ENCODE measurements around the gene LZTS3. TPM values are rescaled to one million over a fixed set of nuclear protein-coding genes. Genes with fewer than 3 reads are reported as not detected.

Gene LZTS3
- total and polyA plus RNA-seq, 2 of the 13 experiments (the other 11 are each of a cell fraction or from before 2014, with no cell fraction given), result 10.1 to 31.3 TPM

DNA sequence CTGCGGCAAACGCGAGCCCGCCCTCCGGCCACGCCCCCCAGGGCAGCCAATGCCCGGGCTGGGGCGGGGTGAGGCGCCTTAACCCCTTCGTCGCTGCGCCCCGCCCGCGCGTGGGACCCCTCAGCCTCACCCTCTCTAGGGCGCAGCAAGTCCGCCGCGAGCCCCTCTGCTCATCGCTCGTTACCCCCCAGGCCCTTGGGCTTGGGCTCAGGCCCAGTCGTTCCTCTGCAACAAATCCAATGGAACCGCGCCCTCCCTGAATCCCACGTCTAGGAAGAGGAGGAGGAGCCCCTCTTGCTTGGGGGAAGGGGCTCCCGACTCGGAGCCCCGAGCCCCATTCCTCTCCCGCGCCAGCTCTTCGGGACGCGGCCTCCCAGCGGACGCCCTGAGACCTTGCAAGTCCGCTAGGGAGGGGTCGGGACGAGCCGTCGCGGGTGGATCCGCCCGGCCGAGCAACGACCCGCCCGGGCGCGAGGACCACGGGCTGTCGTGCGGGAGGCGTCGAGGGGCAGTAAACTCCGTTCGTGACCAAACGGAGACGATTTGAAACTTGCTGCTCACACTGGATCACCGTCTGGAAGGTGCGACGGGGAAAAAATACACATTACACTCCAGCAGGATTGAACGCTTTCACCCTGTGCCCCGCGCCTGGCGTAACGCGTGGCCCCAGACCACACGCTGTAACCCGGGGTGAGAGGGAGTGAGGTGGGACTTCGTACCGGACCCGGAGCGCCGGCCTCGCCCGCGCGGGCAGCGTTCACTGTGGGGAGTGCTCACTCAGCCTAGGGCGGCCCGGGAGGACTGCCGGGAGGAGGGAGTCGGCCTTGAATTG is 477 bp upstream of the LZTS3 start (continued):
- peak; percentile 56 for TF ChIP-seq PHF5A (CRISPR knock-in tag; IDR thresholded peaks at IDR 0.05; ENCODE audit: low read depth, unreplicated experiment)
- peak; percentile 99 for TF ChIP-seq ZNF891 (CRISPR knock-in tag; IDR thresholded peaks at IDR 0.05)
- TF ChIP-seq NFYB (CRISPR knock-in tag; IDR thresholded peaks at IDR 0.05), result peak; percentile 85
- peak; percentile 77; the same call in 1 of the 2 replicates for TF ChIP-seq NKX3-1 (CRISPR knock-in tag; IDR thresholded peaks at IDR 0.05)
- TF ChIP-seq NR2F6 (IDR thresholded peaks at IDR 0.05), result no peak
- TF ChIP-seq NR2F6 (CRISPR knock-in tag; IDR thresholded peaks at IDR 0.05), result peak; percentile 53
- peak; percentile 44 for TF ChIP-seq ELF1 (CRISPR knock-in tag; IDR thresholded peaks at IDR 0.05)
- peak; percentile 77; the same call in 1 of the 2 replicates for TF ChIP-seq ZNF337 (CRISPR knock-in tag; IDR thresholded peaks at IDR 0.05; ENCODE audit: borderline replicate concordance, low read depth)
- TF ChIP-seq SRSF9 (IDR thresholded peaks at IDR 0.05; ENCODE audit: borderline replicate concordance, insufficient read depth, low read depth, low read length, poor library complexity, severe bottlenecking), result no peak
- TF ChIP-seq, protein P1, sequence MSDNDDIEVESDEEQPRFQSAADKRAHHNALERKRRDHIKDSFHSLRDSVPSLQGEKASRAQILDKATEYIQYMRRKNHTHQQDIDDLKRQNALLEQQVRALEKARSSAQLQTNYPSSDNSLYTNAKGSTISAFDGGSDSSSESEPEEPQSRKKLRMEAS (IDR thresholded peaks at IDR 0.05), result peak; percentile 89
- no peak; the same call in 1 of the 2 replicates for TF ChIP-seq ZNF432 (CRISPR knock-in tag; IDR thresholded peaks at IDR 0.05; ENCODE audit: borderline replicate concordance)
- TF ChIP-seq, protein P2, sequence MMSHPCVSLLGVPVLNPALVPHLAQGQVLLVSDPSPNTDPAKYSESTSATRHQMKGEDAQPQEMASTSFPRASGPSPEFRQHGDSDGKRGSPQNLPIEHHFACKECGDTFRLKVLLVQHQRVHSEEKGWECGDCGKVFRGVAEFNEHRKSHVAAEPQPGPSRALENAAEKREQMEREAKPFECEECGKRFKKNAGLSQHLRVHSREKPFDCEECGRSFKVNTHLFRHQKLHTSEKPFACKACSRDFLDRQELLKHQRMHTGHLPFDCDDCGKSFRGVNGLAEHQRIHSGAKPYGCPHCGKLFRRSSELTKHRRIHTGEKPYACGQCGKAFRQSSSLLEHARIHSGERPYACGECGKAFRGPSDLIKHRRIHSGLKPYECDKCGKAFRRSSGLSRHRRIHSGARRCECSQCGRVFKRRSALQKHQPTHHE (CRISPR knock-in tag; IDR thresholded peaks at IDR 0.05; ENCODE audit: borderline replicate concordance), result no peak; the same call in 1 of the 2 replicates
- peak; percentile 88; the same call in 1 of the 2 replicates for TF ChIP-seq ZFP36L1 (CRISPR knock-in tag; IDR thresholded peaks at IDR 0.05)
- TF ChIP-seq, protein P3, sequence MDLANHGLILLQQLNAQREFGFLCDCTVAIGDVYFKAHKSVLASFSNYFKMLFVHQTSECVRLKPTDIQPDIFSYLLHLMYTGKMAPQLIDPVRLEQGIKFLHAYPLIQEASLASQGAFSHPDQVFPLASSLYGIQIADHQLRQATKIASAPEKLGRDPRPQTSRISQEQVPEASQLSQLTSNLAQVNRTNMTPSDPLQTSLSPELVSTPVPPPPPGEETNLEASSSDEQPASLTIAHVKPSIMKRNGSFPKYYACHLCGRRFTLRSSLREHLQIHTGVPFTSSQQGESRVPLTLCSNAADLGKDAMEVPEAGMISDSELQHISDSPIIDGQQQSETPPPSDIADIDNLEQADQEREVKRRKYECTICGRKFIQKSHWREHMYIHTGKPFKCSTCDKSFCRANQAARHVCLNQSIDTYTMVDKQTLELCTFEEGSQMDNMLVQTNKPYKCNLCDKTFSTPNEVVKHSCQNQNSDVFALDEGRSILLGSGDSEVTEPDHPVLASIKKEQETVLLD (CRISPR knock-in tag; IDR thresholded peaks at IDR 0.05; ENCODE audit: low read depth), result peak; percentile 74
- TF ChIP-seq TCF7 (IDR thresholded peaks at IDR 0.05; ENCODE audit: low read depth), result no peak
- TF ChIP-seq SP1 (IDR thresholded peaks at IDR 0.05), result no peak
- TF ChIP-seq SP1 (CRISPR knock-in tag; IDR thresholded peaks at IDR 0.05), result peak; percentile 95
- TF ChIP-seq, protein P4, sequence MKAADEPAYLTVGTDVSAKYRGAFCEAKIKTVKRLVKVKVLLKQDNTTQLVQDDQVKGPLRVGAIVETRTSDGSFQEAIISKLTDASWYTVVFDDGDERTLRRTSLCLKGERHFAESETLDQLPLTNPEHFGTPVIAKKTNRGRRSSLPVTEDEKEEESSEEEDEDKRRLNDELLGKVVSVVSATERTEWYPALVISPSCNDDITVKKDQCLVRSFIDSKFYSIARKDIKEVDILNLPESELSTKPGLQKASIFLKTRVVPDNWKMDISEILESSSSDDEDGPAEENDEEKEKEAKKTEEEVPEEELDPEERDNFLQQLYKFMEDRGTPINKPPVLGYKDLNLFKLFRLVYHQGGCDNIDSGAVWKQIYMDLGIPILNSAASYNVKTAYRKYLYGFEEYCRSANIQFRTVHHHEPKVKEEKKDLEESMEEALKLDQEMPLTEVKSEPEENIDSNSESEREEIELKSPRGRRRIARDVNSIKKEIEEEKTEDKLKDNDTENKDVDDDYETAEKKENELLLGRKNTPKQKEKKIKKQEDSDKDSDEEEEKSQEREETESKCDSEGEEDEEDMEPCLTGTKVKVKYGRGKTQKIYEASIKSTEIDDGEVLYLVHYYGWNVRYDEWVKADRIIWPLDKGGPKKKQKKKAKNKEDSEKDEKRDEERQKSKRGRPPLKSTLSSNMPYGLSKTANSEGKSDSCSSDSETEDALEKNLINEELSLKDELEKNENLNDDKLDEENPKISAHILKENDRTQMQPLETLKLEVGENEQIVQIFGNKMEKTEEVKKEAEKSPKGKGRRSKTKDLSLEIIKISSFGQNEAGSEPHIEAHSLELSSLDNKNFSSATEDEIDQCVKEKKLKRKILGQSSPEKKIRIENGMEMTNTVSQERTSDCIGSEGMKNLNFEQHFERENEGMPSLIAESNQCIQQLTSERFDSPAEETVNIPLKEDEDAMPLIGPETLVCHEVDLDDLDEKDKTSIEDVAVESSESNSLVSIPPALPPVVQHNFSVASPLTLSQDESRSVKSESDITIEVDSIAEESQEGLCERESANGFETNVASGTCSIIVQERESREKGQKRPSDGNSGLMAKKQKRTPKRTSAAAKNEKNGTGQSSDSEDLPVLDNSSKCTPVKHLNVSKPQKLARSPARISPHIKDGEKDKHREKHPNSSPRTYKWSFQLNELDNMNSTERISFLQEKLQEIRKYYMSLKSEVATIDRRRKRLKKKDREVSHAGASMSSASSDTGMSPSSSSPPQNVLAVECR (CRISPR knock-in tag; IDR thresholded peaks at IDR 0.05; ENCODE audit: borderline replicate concordance), result peak; percentile 82
- TF ChIP-seq, protein P5, sequence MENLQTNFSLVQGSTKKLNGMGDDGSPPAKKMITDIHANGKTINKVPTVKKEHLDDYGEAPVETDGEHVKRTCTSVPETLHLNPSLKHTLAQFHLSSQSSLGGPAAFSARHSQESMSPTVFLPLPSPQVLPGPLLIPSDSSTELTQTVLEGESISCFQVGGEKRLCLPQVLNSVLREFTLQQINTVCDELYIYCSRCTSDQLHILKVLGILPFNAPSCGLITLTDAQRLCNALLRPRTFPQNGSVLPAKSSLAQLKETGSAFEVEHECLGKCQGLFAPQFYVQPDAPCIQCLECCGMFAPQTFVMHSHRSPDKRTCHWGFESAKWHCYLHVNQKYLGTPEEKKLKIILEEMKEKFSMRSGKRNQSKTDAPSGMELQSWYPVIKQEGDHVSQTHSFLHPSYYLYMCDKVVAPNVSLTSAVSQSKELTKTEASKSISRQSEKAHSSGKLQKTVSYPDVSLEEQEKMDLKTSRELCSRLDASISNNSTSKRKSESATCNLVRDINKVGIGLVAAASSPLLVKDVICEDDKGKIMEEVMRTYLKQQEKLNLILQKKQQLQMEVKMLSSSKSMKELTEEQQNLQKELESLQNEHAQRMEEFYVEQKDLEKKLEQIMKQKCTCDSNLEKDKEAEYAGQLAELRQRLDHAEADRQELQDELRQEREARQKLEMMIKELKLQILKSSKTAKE (CRISPR knock-in tag; IDR thresholded peaks at IDR 0.05; ENCODE audit: borderline replicate concordance), result peak; percentile 74; the same call in 1 of the 2 replicates
- no peak for TF ChIP-seq RFX5 (IDR thresholded peaks at IDR 0.05; ENCODE audit: low read depth, low read length)
- TF ChIP-seq ZSCAN29 (CRISPR knock-in tag; conservative IDR thresholded peaks at IDR 0.05), result no peak; the same call in 1 of the 2 replicates
